C1 segment of cervical spinal cord (tissue), 14 donors: ENCODE measurements around the gene DSCAM.
A peak's percentile ranks its signal among the peaks of the same experiment; 100 is the strongest.

Experiments
- DNase-seq, 14 donors: peaks; one replicate each; lab custom pipeline; 2025; lab: John Stamatoyannopoulos, UW

DSCAM gene

GRCh38 chr21:40013001-40013735 lies 833.8 kb downstream of the DSCAM start:
- no peak for DNase-seq

GRCh38 chr21:40011371-40011770 lies 835.6 kb downstream of the DSCAM start:
- DNase-seq, result no peak

DNA sequence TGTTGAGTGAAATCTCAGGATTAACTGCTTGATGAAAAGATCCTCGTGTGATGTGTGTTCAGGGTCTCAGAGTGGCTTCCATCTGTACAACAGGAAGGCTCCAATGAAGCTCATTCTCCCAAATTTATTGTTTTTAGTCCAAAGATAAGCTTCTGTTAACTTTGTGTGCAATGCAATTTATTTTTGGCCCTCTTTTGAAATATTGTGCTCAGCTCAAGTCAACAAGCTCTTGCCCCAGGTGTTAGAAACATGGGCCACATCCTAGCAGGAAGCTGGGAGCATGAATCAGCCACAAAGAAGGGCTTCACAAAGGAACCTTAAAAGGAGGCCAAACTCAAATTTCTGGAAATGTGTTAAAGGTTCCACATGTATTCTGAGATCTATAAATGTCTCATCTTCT lies 844.0 kb downstream of the DSCAM start:
- no peak for DNase-seq

- peak in 4 of 14 donors; percentile 1 to 16 (median 6) for DNase-seq
Observed at GRCh38 chr21:39984286-39984991, 862.5 kb downstream of the DSCAM start.

DNA sequence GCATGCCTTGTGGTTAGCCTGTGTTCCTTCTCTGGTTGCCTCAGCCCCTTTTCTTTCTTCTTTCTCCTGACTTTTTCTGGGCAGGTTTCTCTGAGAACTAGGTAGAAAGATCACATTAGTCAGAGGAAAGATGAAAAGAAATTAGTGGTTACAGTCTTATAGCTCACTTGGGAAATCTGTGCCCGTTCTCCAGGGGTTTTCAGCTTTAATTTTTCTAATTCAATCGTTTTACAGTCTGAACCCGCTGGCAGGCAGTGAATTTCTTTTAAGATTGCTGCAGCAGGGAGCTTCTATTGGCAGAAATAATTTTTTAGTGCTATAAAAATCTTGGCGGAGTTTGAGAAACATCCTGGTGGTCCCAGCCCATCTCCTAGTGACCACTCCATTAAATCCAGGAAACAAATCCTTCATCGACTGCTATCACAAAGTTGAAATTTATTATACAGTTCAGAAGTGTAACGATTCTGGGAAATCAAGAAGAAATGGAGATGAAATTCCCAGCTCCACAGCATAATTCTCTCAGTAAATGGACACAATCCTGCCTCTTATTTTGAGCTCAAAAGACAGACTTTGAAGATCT lies 866.6 kb downstream of the DSCAM start:
- DNase-seq, result no peak

DNA sequence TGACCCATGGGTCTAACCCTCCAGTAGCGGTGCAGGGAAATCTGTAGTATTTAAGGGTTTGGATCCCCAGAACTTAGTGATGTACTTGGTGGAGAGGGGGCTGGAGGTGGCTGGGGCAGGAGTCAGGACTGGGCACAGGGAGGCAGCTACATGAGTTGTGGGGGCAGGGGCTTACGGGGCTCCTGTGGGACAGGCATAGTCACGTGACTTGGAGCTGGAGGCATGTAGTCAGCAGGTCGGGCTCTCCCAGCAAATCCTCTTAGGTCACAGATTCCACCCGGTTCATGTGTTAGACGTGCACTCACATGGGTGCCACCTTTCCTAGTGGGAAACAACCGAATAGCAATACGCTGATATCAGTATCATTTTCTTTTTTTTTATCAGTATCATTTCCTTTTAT lies 867.6 kb downstream of the DSCAM start:
- no peak for DNase-seq

DNA sequence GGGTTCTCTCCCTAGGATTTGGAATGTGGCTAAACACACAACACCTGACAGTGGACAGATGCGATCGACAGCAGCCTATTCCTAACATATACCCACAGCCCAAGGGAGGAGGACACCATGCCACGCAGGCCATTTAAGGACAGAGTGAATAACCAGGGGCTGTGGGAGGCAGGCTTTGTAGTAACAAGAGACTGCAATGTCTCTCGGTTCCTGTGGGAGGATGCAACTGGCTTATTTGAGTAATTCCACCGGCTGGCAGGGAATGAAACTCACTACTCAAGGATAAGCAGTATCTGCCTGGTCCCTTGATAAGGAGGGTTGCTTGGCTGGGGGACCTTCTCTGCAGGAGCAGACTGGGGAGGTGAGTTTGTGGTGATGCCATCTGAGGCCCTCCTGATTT lies 870.2 kb downstream of the DSCAM start:
- no peak for DNase-seq

- no peak for DNase-seq
Observed at GRCh38 chr21:39972976-39973770, 873.8 kb downstream of the DSCAM start.

DNA sequence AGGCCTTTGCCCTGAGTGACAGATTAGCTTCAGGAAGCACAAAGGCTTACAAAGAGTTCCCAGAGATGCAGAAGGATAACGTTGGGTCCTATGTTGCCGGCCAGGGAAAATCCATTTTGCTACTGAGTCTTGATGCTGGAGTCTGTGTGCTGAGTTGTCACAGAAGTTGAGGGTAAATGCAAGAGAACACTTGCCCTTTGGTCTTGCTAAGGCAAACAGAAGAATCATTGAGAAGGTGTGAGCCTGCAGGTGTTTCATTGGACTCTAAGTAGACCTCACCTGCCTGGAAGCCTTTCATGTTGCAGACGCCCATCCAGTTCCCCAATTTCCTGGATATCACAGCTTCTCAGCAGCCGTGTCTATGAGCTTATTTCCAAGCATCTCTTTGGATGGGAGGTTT lies 874.5 kb downstream of the DSCAM start:
- DNase-seq, result no peak

DNA sequence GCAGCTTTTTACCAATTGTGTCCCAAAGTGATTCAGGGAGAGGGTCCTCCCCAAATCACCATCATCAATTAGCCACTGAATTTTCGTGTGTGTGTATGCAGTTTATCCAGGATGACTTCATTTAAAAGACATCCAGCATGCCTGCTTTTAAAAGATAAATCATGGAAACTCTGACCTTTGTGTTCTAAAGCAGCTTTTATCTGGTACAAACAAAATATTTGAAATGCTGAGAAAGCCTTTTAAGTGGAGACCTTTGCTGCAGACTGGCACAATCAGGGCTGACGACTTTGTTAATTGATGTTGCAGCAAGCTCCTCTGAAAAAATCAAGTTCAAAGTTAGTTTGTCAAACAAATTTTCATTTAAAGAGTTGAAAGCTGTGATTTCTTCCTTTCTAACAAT lies 875.0 kb downstream of the DSCAM start:
- DNase-seq, result no peak

DNA sequence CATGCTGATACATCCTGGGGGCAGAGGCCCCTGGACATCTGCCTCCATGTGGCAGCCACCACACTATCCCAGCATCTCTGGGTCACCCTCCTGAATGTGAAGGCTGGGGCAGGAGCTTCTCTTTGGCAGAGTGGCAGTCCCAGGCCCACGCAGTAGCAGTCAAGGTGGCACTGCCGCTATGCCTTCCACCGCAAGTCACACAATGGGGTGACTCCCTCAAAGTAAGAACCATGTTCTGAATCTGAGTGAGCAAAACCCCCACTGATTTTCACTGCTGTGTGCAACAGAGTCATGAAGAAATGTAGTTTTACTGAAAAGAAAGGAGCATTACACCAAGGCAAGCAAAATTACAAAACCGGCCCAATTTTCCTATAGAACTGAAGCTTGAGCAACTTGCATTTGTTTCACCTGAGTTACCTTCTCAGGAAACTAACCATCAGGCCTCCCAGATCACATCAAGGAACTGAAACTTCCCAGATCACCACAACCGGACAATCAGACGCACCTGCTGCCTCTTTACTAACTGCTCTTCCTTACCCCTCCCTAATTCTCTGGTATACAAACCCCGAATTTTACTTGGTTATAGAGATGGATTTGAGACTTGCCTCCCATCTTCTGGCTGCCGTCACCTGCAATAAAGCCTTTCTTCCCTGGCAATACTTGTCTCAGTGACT lies 877.1 kb downstream of the DSCAM start:
- no peak for DNase-seq

GRCh38 chr21:39968010-39968409 lies 878.9 kb downstream of the DSCAM start:
- DNase-seq, result no peak

GRCh38 chr21:39966786-39967185 lies 880.2 kb downstream of the DSCAM start:
- no peak for DNase-seq

DNA sequence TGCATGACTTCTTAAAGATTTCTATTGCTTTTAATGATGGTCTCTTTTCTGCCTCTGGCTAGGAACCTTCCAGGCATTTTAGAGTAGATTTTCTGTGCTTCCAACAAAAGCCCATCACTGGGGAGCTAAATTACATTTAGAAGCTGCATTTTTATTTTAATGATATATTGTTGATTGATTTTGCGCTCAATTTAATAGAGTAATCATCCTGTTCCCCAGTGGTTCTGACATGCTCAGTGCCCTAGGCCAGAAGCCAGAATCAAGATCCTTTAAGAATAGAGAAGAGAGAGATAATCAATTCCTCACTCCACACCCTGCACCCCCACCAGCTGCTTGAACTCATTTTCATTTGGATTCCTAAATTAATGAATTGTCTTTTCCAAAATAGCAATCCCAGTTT lies 881.9 kb downstream of the DSCAM start:
- DNase-seq, result no peak

DNA sequence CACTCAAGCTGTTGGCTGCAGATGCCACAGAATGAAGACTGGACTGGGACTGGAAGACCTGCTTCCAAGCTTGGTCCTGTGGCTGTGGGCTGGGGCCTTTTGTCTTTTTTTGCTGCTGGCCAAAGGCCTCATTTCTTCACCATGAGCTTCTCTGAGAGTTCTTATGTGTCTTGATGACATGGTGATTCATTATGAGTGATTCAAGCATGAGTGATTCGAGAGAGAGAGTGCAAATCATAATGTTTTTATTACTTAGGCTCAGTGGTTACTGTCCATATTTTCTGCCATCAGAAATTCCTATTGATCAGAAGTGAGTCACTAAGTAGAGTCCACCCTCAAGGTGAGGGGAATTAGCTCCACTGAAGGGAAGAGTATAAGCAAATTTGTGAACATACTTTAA lies 885.7 kb downstream of the DSCAM start:
- DNase-seq, result no peak
